Nephron (organoid): ENCODE results near the gene SIL1.
A peak's percentile ranks its signal among the peaks of the same experiment; 100 is the strongest.

Experiments used
- H3K27ac Mint-ChIP-seq, 3 experiments: 2 replicates each; pipeline ENCODE4 v1.8.0; 2020; ENCODE audit warnings: mixed read lengths in 3 of 3, mild to moderate bottlenecking in 2 of 3, moderate library complexity in 1 of 3
- H3K27me3 Mint-ChIP-seq: 2 replicates; pipeline ENCODE4 v1.8.0; 2021; ENCODE audit warnings: low read depth, mild to moderate bottlenecking, moderate library complexity, mixed read lengths
- H3K36me3 Mint-ChIP-seq: 2 replicates; pipeline ENCODE4 v1.8.0; 2020; ENCODE audit warnings: low read depth, mixed read lengths
- H3K4me1 Mint-ChIP-seq: 2 replicates; pipeline ENCODE4 v1.8.0; 2020; ENCODE audit warnings: mixed read lengths
- H3K4me3 Mint-ChIP-seq, 3 experiments: 2 replicates each; pipeline ENCODE4 v1.8.0; 2020; ENCODE audit warnings: mild to moderate bottlenecking in 3 of 3, mixed read lengths in 3 of 3, moderate library complexity in 2 of 3
- H3K9me3 Mint-ChIP-seq: 2 replicates; pipeline ENCODE4 v1.8.0; 2020; ENCODE audit warnings: mixed read lengths
- TF ChIP-seq, protein P1 (sequence below), 3 experiments: fragments of 200-600 bp; sonication (generic); IDR thresholded peaks; one replicate each; pipeline ENCODE4 v1.5.0; 2021; ENCODE audit warnings: antibody characterized with exemption in 3 of 3; ENCODE audit not compliant: unreplicated experiment in 3 of 3

The SIL1 gene

GRCh38 chr5:139210585-139210984 lies 12.4 kb upstream of the SIL1 start:
- Mint-ChIP-seq H3K9me3 (no peaks in the 10 kb centered on the region), H3K36me3 (no peaks in the 10 kb centered on the region), H3K27me3 (no peaks in the 10 kb centered on the region), H3K4me3 (no peak overlapping the region), H3K27ac (no peak overlapping the region), H3K4me1 (peaks cover 11% of the 10 kb centered on the region)
- TF ChIP-seq, protein P1, sequence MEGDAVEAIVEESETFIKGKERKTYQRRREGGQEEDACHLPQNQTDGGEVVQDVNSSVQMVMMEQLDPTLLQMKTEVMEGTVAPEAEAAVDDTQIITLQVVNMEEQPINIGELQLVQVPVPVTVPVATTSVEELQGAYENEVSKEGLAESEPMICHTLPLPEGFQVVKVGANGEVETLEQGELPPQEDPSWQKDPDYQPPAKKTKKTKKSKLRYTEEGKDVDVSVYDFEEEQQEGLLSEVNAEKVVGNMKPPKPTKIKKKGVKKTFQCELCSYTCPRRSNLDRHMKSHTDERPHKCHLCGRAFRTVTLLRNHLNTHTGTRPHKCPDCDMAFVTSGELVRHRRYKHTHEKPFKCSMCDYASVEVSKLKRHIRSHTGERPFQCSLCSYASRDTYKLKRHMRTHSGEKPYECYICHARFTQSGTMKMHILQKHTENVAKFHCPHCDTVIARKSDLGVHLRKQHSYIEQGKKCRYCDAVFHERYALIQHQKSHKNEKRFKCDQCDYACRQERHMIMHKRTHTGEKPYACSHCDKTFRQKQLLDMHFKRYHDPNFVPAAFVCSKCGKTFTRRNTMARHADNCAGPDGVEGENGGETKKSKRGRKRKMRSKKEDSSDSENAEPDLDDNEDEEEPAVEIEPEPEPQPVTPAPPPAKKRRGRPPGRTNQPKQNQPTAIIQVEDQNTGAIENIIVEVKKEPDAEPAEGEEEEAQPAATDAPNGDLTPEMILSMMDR (IDR thresholded peaks at IDR 0.05; ENCODE audit: unreplicated experiment in 3 of 3) = no peak

DNA sequence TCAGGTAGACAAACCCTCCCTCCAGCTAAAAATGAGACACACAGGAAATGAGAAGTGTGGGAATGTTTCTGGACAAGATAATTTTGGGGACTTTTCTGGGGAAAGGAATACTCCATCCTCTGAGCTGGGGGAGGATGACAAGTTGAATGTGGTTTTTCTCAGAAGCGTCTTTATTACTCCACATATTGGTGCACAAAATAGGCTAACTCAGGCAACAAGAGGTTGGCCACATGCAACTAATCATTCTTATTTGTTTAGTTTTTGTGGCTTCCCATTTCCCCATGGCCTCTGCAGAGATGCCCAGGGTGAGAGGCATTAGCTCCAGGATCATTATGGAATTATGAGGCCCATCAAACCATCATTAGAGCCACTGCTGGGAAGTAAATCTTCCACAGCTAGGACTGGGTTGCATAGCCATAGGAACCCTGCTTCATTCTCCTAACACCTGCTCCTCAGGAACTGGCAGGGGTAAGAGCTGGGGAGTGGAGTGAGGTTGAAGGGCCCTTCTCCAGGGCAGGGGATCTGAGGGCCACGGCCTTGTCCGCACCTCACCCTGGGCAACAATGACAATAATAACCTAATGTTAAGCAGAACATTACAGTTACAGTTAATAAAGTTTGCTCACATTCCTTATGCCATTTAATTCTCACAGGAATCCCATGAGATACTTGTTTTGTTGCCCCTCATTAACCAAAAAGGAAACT lies 9.3 kb upstream of the SIL1 start:
- Mint-ChIP-seq H3K27ac (peak overlapping the region in 1 of 3 experiments; percentile 59), H3K36me3 (no peaks in the 10 kb centered on the region), H3K4me1 (peaks cover 19% of the 10 kb centered on the region), H3K27me3 (peaks cover 4% of the 10 kb centered on the region), H3K9me3 (no peaks in the 10 kb centered on the region), H3K4me3 (no peak overlapping the region)
- TF ChIP-seq, protein P1 (IDR thresholded peaks at IDR 0.05; ENCODE audit: unreplicated experiment in 3 of 3) = no peak

- no peak overlapping the region for H3K27ac Mint-ChIP-seq
- no peaks in the 10 kb centered on the region for H3K36me3 Mint-ChIP-seq
- H3K9me3 Mint-ChIP-seq = no peaks in the 10 kb centered on the region
- TF ChIP-seq, protein P1 (IDR thresholded peaks at IDR 0.05; ENCODE audit: unreplicated experiment in 3 of 3) = no peak
- peaks cover 4% of the 10 kb centered on the region for H3K27me3 Mint-ChIP-seq
- peaks cover 28% of the 10 kb centered on the region for H3K4me1 Mint-ChIP-seq
- no peak overlapping the region for H3K4me3 Mint-ChIP-seq
Measured at GRCh38 chr5:139205586-139205985, 7.4 kb upstream of the SIL1 start.

DNA sequence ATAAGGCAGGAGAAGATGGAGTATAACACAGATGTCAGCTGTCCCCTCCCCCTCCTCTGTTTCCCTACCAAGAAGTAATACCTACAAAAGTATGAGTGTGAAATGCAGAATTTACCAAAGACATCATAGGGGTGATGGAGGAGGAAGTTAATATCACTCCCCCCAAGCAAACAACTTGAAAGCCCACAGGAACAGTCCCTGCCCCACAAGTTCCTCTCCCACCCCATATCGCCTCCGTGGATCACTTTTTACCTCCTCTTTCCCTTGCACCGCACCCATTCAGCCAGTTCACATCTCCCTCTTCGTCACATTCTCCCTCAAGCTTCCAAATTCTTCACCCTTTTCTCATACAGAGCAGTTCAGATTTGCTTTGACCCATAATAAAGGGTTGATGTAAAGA lies 7.0 kb upstream of the SIL1 start:
- Mint-ChIP-seq H3K4me3 (no peak overlapping the region), H3K36me3 (no peaks in the 10 kb centered on the region), H3K27ac (no peak overlapping the region), H3K4me1 (peaks cover 28% of the 10 kb centered on the region), H3K9me3 (no peaks in the 10 kb centered on the region), H3K27me3 (peaks cover 4% of the 10 kb centered on the region)
- TF ChIP-seq, protein P1 (IDR thresholded peaks at IDR 0.05; ENCODE audit: unreplicated experiment in 3 of 3) = no peak

DNA sequence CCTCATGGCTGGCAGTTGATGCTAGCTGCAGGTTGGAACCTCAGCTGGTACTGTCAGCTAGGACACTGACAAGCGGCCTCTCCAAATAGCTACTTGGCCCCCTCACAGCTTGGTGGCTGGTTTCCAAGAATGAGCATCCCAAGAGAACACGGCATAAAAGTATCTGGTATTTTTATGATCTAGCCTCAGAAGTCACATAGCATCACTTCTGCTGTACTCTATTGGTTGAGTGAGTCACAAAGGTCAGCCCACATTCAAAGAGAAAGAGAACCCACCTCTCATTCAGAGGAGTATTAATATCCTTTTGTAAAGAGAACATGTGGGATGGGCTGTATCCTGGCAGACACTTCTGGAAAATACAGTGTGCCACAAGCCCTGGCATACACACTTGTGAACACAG lies 6.0 kb upstream of the SIL1 start:
- Mint-ChIP-seq H3K27ac (peak overlapping the region in 2 of 3 experiments; percentile 35 to 57), H3K36me3 (no peaks in the 10 kb centered on the region), H3K4me3 (no peak overlapping the region), H3K9me3 (no peaks in the 10 kb centered on the region), H3K27me3 (peaks cover 4% of the 10 kb centered on the region), H3K4me1 (peaks cover 34% of the 10 kb centered on the region)
- TF ChIP-seq, protein P1 (IDR thresholded peaks at IDR 0.05; ENCODE audit: unreplicated experiment in 3 of 3) = no peak

GRCh38 chr5:139199321-139199720 lies 1.2 kb upstream of the SIL1 start:
- TF ChIP-seq, protein P1 (IDR thresholded peaks at IDR 0.05; ENCODE audit: unreplicated experiment in 3 of 3) = no peak
- Mint-ChIP-seq H3K4me3 (peak overlapping the region; percentile 6 to 79 (median 72)), H3K9me3 (no peaks in the 10 kb centered on the region), H3K27me3 (peaks cover 7% of the 10 kb centered on the region), H3K27ac (peak overlapping the region; percentile 77 to 93 (median 80)), H3K36me3 (peaks cover 17% of the 10 kb centered on the region), H3K4me1 (peaks cover 49% of the 10 kb centered on the region)
